ENCODE results near the gene TSGA10IP.
"Not testable (repeated sequence)": the region's sequence is repeated elsewhere in the genome, so short reads cannot be mapped to it uniquely, and the experiment has no call there.

TSGA10IP gene

DNA sequence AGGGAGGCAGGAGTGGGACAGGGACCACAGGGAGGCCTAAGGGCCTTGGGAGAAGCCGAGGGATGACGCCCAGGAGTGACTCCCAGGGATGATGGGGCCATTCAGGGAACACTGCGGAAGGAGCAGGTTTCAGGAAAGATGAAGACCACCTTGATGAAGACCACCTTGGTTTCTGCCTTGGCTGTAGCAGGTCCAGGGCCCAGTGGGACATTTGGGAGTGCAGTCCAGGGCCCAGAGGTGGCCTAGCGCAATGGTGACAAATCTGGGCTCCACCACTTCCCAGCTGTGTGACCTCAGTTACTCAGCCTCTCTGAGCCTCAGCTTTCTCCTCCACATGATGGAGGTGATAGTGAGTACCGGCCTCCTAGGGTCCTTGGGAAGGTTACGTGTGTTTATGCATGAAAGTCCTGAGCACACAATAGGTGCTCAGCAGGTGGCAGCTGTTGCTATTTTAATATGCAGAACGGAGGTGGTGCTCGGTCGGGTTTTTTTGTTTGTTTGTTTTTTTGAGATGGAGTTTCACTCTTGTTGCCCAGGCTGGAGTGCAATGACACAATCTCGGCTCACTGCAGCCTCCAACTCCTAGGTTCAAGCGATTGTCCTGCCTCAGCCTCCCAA, 770 bp downstream of the TSGA10IP start:
- Mint-ChIP-seq H3K4me1 (peaks cover 26% of the 10 kb centered on the region), H3K36me3 (ENCODE audit: low read depth) (no peaks in the 10 kb centered on the region), H3K27me3 (ENCODE audit: low read depth, poor library complexity) (peaks cover 13% of the 10 kb centered on the region), H3K4me3 (peak overlapping the region; percentile 32), H3K9me3 (no peaks in the 10 kb centered on the region), H3K27ac (no peak overlapping the region)
- TF ChIP-seq, protein P1, sequence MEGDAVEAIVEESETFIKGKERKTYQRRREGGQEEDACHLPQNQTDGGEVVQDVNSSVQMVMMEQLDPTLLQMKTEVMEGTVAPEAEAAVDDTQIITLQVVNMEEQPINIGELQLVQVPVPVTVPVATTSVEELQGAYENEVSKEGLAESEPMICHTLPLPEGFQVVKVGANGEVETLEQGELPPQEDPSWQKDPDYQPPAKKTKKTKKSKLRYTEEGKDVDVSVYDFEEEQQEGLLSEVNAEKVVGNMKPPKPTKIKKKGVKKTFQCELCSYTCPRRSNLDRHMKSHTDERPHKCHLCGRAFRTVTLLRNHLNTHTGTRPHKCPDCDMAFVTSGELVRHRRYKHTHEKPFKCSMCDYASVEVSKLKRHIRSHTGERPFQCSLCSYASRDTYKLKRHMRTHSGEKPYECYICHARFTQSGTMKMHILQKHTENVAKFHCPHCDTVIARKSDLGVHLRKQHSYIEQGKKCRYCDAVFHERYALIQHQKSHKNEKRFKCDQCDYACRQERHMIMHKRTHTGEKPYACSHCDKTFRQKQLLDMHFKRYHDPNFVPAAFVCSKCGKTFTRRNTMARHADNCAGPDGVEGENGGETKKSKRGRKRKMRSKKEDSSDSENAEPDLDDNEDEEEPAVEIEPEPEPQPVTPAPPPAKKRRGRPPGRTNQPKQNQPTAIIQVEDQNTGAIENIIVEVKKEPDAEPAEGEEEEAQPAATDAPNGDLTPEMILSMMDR (IDR thresholded peaks at IDR 0.05), result no peak
- DNase-seq, result no peak

DNA sequence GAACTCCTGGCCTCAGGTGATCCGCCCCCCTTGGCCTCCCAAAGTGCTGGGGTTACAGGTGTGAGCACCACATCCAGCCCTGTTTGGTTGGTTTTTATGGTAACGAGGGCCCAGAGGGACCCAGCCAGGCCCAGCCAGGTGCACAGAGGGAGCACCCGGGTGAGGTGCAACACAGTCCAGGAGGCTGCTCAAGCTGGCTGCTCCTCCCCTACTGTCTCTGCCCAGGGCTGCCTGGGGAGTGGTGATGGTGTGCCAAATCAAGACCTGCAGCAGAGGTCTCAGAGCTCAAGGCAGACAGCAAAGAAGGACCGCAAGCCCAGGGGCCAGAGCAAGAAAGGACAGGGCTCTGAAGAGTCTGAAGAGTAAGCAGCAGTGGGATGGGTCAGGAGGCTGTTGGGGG, 1.4 kb downstream of the TSGA10IP start:
- H3K9me3 Mint-ChIP-seq, result no peaks in the 10 kb centered on the region
- peaks cover 13% of the 10 kb centered on the region for H3K27me3 Mint-ChIP-seq (ENCODE audit: low read depth, poor library complexity)
- no peak overlapping the region for H3K4me3 Mint-ChIP-seq
- no peaks in the 10 kb centered on the region for H3K36me3 Mint-ChIP-seq (ENCODE audit: low read depth)
- TF ChIP-seq, protein P1 (IDR thresholded peaks at IDR 0.05), result no peak
- H3K27ac Mint-ChIP-seq, result no peak overlapping the region
- DNase-seq, result no peak
- peaks cover 20% of the 10 kb centered on the region for H3K4me1 Mint-ChIP-seq

DNA sequence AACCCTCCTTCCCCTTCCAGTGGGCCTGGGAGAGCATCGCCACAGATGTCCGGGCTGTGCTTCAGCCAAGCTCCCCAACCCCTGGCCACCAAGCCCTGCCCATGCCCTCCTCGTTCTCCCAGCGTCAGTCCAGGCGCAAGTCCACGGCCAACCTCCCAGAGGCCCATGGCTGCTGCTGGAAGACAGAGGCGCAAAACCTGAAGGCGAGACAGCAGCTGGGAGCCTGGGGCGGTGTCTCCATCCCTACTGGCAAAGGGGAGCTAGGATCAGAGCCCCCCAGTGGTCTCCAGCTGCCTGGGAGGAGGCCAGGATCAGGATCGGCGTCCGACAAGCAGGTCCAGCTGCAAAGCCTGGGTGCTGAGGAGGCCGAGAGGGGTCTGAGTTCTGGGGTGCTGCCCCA, 1.9 kb downstream of the TSGA10IP start:
- Mint-ChIP-seq H3K4me3 (no peak overlapping the region), H3K27ac (no peak overlapping the region), H3K4me1 (peaks cover 19% of the 10 kb centered on the region), H3K9me3 (no peaks in the 10 kb centered on the region), H3K36me3 (ENCODE audit: low read depth) (no peaks in the 10 kb centered on the region), H3K27me3 (ENCODE audit: low read depth, poor library complexity) (peaks cover 13% of the 10 kb centered on the region)
- no peak for DNase-seq
- TF ChIP-seq, protein P1 (IDR thresholded peaks at IDR 0.05), result no peak

DNA sequence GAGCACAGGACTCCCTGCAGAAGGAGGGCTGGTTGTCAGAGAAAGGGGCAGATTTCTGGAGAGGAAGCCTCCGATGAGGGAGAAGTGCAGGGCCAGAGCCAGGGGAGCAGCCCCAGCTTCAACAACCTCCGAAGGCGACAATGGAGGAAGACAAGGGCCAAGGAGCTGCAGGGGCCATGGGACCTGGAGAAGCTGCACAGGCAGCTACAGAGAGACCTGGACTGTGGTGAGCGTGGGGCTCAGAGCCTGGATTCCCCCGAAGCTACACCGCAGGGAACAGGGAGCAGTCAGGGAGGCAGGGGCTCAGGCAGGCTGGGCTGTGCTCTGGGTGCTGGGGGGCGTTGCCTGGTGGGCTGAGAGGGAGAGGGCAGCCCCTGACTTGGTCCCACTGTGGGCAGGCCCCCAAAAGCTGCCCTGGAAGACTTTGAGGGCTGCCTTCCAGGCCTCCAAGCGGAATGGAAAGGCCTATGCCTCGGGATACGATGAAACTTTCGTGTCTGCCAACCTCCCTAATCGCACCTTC, 2.4 kb downstream of the TSGA10IP start:
- H3K27ac Mint-ChIP-seq, result no peak overlapping the region
- peaks cover 13% of the 10 kb centered on the region for H3K27me3 Mint-ChIP-seq (ENCODE audit: low read depth, poor library complexity)
- H3K4me3 Mint-ChIP-seq, result no peak overlapping the region
- DNase-seq, result no peak
- H3K4me1 Mint-ChIP-seq, result peaks cover 19% of the 10 kb centered on the region
- no peaks in the 10 kb centered on the region for H3K9me3 Mint-ChIP-seq
- no peaks in the 10 kb centered on the region for H3K36me3 Mint-ChIP-seq (ENCODE audit: low read depth)
- TF ChIP-seq, protein P1 (IDR thresholded peaks at IDR 0.05), result no peak

DNA sequence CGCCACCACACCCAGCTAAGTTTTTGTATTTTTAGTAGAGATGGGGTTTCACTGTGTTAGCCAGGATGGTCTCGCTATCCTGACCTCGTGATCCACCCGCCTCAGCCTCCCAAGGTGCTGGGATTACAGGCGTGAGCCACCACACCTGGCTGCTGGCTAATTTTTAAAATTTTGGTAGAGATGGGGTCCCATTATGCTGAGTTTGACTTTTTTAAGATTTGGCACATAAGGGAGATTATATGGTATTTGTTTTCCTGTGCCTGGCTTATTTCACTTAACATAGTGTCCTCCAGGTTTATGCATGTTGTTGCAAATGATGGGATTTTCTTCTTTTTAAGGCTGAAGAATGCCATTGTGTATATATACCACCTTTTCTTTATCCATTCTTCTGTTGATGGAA, 5.4 kb downstream of the TSGA10IP start:
- DNase-seq; H3K4me1 Mint-ChIP-seq; H3K9me3 Mint-ChIP-seq; H3K27ac Mint-ChIP-seq; H3K4me3 Mint-ChIP-seq; H3K36me3 Mint-ChIP-seq (ENCODE audit: low read depth): not testable (repeated sequence)
- peaks cover 18% of the 10 kb centered on the region for H3K27me3 Mint-ChIP-seq (ENCODE audit: low read depth, poor library complexity)

DNA sequence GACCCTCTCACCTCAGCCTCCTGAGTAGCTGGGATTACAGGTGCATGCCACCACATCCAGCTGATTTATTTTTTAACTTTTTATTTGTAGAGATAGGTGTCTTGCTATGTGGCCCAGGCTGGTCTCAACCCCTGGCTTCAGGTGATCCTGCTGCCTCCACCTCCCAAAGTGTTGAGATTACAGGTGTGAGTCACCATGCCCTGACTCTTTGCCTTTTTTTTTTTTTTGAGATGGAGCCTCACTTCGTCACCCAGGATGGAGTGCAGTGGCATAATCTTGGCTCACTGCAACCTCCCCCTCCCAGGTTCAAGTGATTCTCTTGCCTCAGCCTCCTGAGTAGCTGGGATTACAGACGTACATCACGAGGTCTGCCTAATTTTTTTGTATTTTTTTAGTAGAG, 6.4 kb downstream of the TSGA10IP start:
- not testable (repeated sequence) for H3K9me3 Mint-ChIP-seq; H3K36me3 Mint-ChIP-seq (ENCODE audit: low read depth); DNase-seq; H3K4me3 Mint-ChIP-seq; H3K27ac Mint-ChIP-seq; H3K4me1 Mint-ChIP-seq
- H3K27me3 Mint-ChIP-seq (ENCODE audit: low read depth, poor library complexity), result peaks cover 22% of the 10 kb centered on the region

DNA sequence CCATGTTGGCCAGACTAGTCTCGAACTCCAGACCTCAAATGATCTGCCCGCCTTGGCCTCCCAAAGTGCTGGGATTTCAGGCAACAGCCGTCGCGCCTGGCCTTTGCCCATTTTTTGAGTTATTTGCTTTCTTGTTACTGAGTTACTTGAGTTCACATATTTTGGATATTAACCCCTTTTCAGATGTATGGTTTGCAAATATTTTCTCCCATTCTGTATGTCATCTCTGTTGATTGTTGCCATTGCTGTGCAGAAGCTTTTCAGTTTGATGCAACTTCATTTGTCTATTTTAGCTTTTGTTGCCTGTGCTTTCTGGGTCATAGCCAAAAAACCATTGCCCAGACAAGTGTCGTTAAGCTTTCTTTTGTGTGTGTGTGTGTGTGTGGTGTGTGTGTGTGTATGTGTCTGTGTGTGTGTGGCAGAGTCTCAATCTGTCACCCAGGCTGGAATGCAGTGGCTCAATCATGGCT, 6.8 kb downstream of the TSGA10IP start:
- no peaks in the 10 kb centered on the region for H3K36me3 Mint-ChIP-seq (ENCODE audit: low read depth)
- peaks cover 23% of the 10 kb centered on the region for H3K27me3 Mint-ChIP-seq (ENCODE audit: low read depth, poor library complexity)
- no peak overlapping the region for H3K27ac Mint-ChIP-seq
- H3K4me3 Mint-ChIP-seq, result no peak overlapping the region
- no peaks in the 10 kb centered on the region for H3K4me1 Mint-ChIP-seq
- no peak for DNase-seq
- H3K9me3 Mint-ChIP-seq, result no peaks in the 10 kb centered on the region
- TF ChIP-seq, protein P1 (IDR thresholded peaks at IDR 0.05), result no peak

All from nephron progenitor cell (in vitro differentiated cells).